Gastroesophageal sphincter (tissue), 4 donors: ENCODE measurements around the gene CIAO2B. TPM values are rescaled to one million over a fixed set of nuclear protein-coding genes. Genes with fewer than 3 reads are reported as not detected.

Source experiments
- ATAC-seq: fragments of 150-250 bp; one replicate; pipeline ENCODE4 v1.9.1; 2016; ENCODE audit warnings: mild to moderate bottlenecking, moderate library complexity
- H3K27ac ChIP-seq, 4 donors: fragments of 200-600 bp; sonication (generic) in 3 of 4; 1 replicate in 3 of 4; 2 replicates in 1 of 4; pipeline ENCODE4 v1.5.1; 2016 to 2019
- H3K27me3 ChIP-seq: fragments of 200-600 bp; sonication (generic); one replicate; pipeline ENCODE4 v1.5.1; 2019
- H3K36me3 ChIP-seq, 2 donors: fragments of 200-600 bp; sonication (generic); one replicate each; pipeline ENCODE4 v1.5.1; 2019; ENCODE audit warnings: control low read depth in 1 of 2
- H3K4me1 ChIP-seq, 3 donors: fragments of 200-600 bp; sonication (generic); 1 replicate in 2 of 3; 2 replicates in 1 of 3; pipeline ENCODE4 v1.5.1; 2016 to 2019; ENCODE audit warnings: control low read depth in 2 of 3
- H3K4me3 ChIP-seq, 2 donors: fragments of 200-600 bp; sonication (generic); one replicate each; pipeline ENCODE4 v1.5.1; 2019; ENCODE audit warnings: mild to moderate bottlenecking in 1 of 2, moderate library complexity in 1 of 2
- H3K9me3 ChIP-seq, 3 donors: fragments of 200-600 bp; sonication (generic); one replicate each; pipeline ENCODE4 v1.5.1; 2017 to 2019; ENCODE audit warnings: control low read depth in 2 of 3
- CTCF ChIP-seq, 4 experiments: fragments of 200-600 bp in 2 of 4; fragments of 450-650 bp in 2 of 4; sonication (generic) in 1 of 4; IDR thresholded peaks; one replicate each; pipeline ENCODE4 v1.5.1; 2017 to 2019; ENCODE audit warnings: antibody characterized with exemption in 4 of 4, mild to moderate bottlenecking in 2 of 4, moderate library complexity in 2 of 4
- EP300 ChIP-seq: sonication (generic); formaldehyde crosslinking; IDR thresholded peaks from one replicate; pipeline ENCODE4 v1.6.1; 2017; ENCODE audit warnings: antibody characterized with exemption, mild to moderate bottlenecking
- POLR2A ChIP-seq, 2 donors: fragments of 450-650 bp; IDR thresholded peaks; one replicate each; pipeline ENCODE4 v1.6.1; 2017; ENCODE audit warnings: antibody characterized with exemption in 2 of 2, mild to moderate bottlenecking in 2 of 2, moderate library complexity in 1 of 2
- POLR2AphosphoS5 ChIP-seq: sonication (generic); formaldehyde crosslinking; IDR thresholded peaks from one replicate; pipeline ENCODE4 v1.6.1; 2017; ENCODE audit warnings: antibody characterized with exemption
- WGBS, 2 donors: methylation state at CpG; one replicate each; pipeline ENCODE4 v1.1.5; 2018; ENCODE audit warnings: low coverage in 1 of 2; 5-methylcytosine and 5-hydroxymethylcytosine counted together
- total RNA-seq, 4 donors: library from RNA; depleted of rRNA; stranded (reverse); fragments of >200 nt; gene quantifications; one replicate each; pipeline ENCODE4 v1.1.0, GENCODE V29; 2016

Gene CIAO2B
- 10 to 100 TPM; 54.3 to 88.9 (median 79.5) TPM for total RNA-seq

- H3K27me3 ChIP-seq = no peaks in the 10 kb centered on the region
- H3K4me3 ChIP-seq = peak within 1 kb of the TSS; percentile 97
- H3K9me3 ChIP-seq = no peaks in the 10 kb centered on the region
- H3K27ac ChIP-seq = peak within 1 kb of the TSS; percentile 88 to 98 (median 97)
- no CpG with 5 or more reads among the region's 76 CpGs for WGBS, 2 donors
- H3K4me1 ChIP-seq = peaks cover 5 to 54% (median 29%) of the 10 kb centered on the region in 3 donors
- no peak for TF ChIP-seq CTCF (IDR thresholded peaks at IDR 0.05)
- TF ChIP-seq POLR2AphosphoS5 = peak; percentile 99
- TF ChIP-seq EP300 = no peak
- TF ChIP-seq POLR2A (IDR thresholded peaks at IDR 0.05) = peak; percentile 77 to 90
- peaks cover 0 to 45% of the 10 kb centered on the region in 2 donors for H3K36me3 ChIP-seq
- ATAC-seq = peak; percentile 87
These were observed at the start of gene CIAO2B for GRCh38 chr16:66934138-66934838. TSS of gene CIAO2B (minus strand) at chr16:66934402. CDS start at chr16:66934364, 38 bp downstream.

GRCh38 chr16:66983033-66983432 is 48.8 kb upstream of the CIAO2B start:
- Histone ChIP-seq H3K27me3 (no peaks in the 10 kb centered on the region), H3K27ac (no peak overlapping the region)

DNA sequence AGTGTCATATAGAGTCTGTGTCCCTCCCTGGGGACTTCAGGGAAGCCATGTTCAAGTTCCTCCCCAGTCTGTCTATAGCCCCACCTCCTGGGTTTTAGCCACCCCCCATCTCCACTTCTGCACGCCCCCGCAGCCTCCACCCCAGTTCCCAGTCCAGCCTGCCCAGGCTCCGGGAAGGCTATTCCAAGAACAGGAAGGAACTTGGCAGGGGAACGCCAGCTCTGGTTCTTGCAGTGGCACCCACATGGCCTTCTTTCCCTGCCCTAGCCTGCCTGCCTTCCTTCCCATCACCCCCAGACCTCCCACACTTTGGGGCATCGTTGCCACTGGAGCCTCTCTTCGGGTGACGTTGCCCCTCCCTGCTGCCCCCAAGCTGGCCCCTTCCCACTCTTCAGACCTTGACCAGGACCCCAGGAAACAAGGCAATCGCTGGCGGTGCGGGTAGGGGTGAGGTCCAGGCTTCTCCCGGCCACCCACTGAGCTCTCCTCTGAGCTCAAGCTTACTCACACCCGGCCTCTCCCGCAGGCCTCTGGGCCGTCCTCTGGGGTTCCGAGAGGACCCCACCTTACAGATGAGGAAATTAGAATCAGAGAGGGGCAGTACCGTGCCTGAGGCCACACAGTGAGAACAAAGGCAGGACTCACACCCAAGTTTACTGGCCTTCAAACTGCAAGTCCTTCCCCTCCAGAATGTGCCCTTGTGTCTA is 45.0 kb upstream of the CIAO2B start:
- H3K27ac ChIP-seq = peak overlapping the region in 2 of 4 donors; percentile 17 to 26
- ATAC-seq = peak; percentile 62
- H3K4me3 ChIP-seq = no peak overlapping the region
- TF ChIP-seq CTCF (IDR thresholded peaks at IDR 0.05) (no peak), POLR2AphosphoS5 (no peak), POLR2A (IDR thresholded peaks at IDR 0.05) (no peak), EP300 (no peak)
- no peaks in the 10 kb centered on the region for H3K36me3 ChIP-seq
- WGBS, 2 donors = 70 to 78% methylated on average over 2 to 5 of the region's 16 CpGs
- H3K9me3 ChIP-seq = no peaks in the 10 kb centered on the region
- H3K4me1 ChIP-seq = peaks cover 0 to 21% (median 0%) of the 10 kb centered on the region in 3 donors
- H3K27me3 ChIP-seq = peaks cover 7% of the 10 kb centered on the region

More at GRCh38 chr16:66983033-66983432, 48.8 kb upstream of the CIAO2B start:
- H3K36me3 ChIP-seq = no peaks in the 10 kb centered on the region
- H3K4me3 ChIP-seq = no peak overlapping the region
- no peak for ATAC-seq
- TF ChIP-seq EP300 (no peak), POLR2A (IDR thresholded peaks at IDR 0.05) (no peak), CTCF (IDR thresholded peaks at IDR 0.05) (no peak), POLR2AphosphoS5 (no peak)
- H3K9me3 ChIP-seq = no peaks in the 10 kb centered on the region
- peaks cover 0 to 14% (median 0%) of the 10 kb centered on the region in 3 donors for H3K4me1 ChIP-seq
- WGBS, 2 donors = 94 to 95% methylated on average over 6 to 9 of the region's 9 CpGs

- H3K36me3 ChIP-seq = no peaks in the 10 kb centered on the region
- peaks cover 16% of the 10 kb centered on the region for H3K27me3 ChIP-seq
- TF ChIP-seq EP300 (no peak), POLR2AphosphoS5 (no peak), CTCF (IDR thresholded peaks at IDR 0.05) (peak in 3 of 4 experiments; percentile 96 to 99 (median 98)), POLR2A (IDR thresholded peaks at IDR 0.05) (no peak)
- H3K4me1 ChIP-seq = peaks cover 0 to 21% (median 0%) of the 10 kb centered on the region in 3 donors
- no peak overlapping the region for H3K4me3 ChIP-seq
- H3K27ac ChIP-seq = no peak overlapping the region
- peak; percentile 90 for ATAC-seq
- 21 to 30% methylated on average over 6 to 8 of the region's 15 CpGs for WGBS, 2 donors
- no peaks in the 10 kb centered on the region for H3K9me3 ChIP-seq
These were observed 43.3 kb upstream of the CIAO2B start for GRCh38 chr16:66977341-66978113.
